ENCODE results near the gene AMPD3. TPM values are rescaled to one million over a fixed set of nuclear protein-coding genes. Genes with fewer than 3 reads are reported as not detected.

The AMPD3 gene
- polyA plus RNA-seq (11.1 to 12.5 TPM (median 11.2 TPM) in 3 replicates), polyA minus RNA-seq (15.9 to 20.6 TPM (median 16.8 TPM) in 3 replicates)
- polyA plus RNA-seq (2011; ENCODE audit: low read depth): 13.1 TPM
- 8.2 and 10.3 TPM in 2 replicates for polyA plus RNA-seq (2011; cell fraction: cytosol; rRNA removed)
- 21.1 and 23.1 TPM in 2 replicates for polyA plus RNA-seq (2011; cell fraction: nucleus; rRNA removed)
- polyA plus RNA-seq (2012; ENCODE audit: low replicate concordance): 8.3 and 15.0 TPM in 2 replicates
- polyA minus RNA-seq (2011; cell fraction: cytosol; rRNA and poly(A)+ RNA removed): 16.9 TPM
- 23.8 and 25.1 TPM in 2 replicates for polyA minus RNA-seq (2011; cell fraction: nucleus; rRNA and poly(A)+ RNA removed)

GRCh38 chr11:10454878-10455631 is at the start of gene AMPD3:
AMPD3 (plus strand) TSS chr11:10455264; CDS start chr11:10461520, 6,256 bp downstream.
- Histone ChIP-seq H4K20me1 (ENCODE audit: control insufficient read depth, extremely low read depth, insufficient read depth, low read length) (no peaks in the 10 kb centered on the region), H3K79me2 (ENCODE audit: control insufficient read depth, insufficient read depth, low read length) (peaks cover 36% of the 10 kb centered on the region), H3K4me3 (ENCODE audit: control insufficient read depth in 2 of 3, extremely low read depth in 1 of 3, insufficient read depth in 2 of 3, low read depth in 1 of 3, low read length in 3 of 3) (peak within 1 kb of the TSS; percentile 41 to 69 (median 59)), H3K27ac (ENCODE audit: control insufficient read depth, insufficient read depth, low read length) (peak within 1 kb of the TSS; percentile 99), H3K36me3 (ENCODE audit: control insufficient read depth in 2 of 2, extremely low read depth in 1 of 2, insufficient read depth in 2 of 2, low read length in 2 of 2) (peaks cover 0 to 4% of the 10 kb centered on the region in 2 experiments), H3K27me3 (ENCODE audit: control insufficient read depth, extremely low read depth, insufficient read depth, low read length) (no peaks in the 10 kb centered on the region), H3K9ac (ENCODE audit: control insufficient read depth, extremely low read depth, insufficient read depth, low read length) (peak within 1 kb of the TSS; percentile 95), H2AFZ (ENCODE audit: control insufficient read depth, low read length) (peak within 1 kb of the TSS; percentile 53), H3K9me3 (ENCODE audit: control insufficient read depth, low read depth, low read length) (no peaks in the 10 kb centered on the region), H3K4me2 (ENCODE audit: control insufficient read depth, extremely low read depth, insufficient read depth, low read depth, low read length) (peak within 1 kb of the TSS; percentile 96), H3K9me1 (ENCODE audit: control insufficient read depth, extremely low read depth, insufficient read depth, low read length) (no peaks in the 10 kb centered on the region), H3K4me1 (ENCODE audit: control insufficient read depth, extremely low read depth, insufficient read depth, low read length) (peaks cover 61% of the 10 kb centered on the region)
- peak; percentile 75 for FAIRE-seq
- dilution Hi-C loops (cut with MboI; ENCODE audit: extremely low pct_ligation_motif_present, low sequenced_read_pairs): no loop called here
- DNase-seq (ENCODE audit: low read depth, low spot score): peak; percentile 52
- TF ChIP-seq EZH2 (IDR thresholded peaks at IDR 0.05; ENCODE audit: low read length): no peak
- no peak for TF ChIP-seq CTCF (optimal IDR thresholded peaks at IDR 0.05 in 1 of 3, IDR thresholded peaks at IDR 0.05 in 1 of 3, conservative IDR thresholded peaks at IDR 0.05 in 1 of 3; ENCODE audit: extremely low read depth in 1 of 3, insufficient read depth in 2 of 3, low read length in 3 of 3)

GRCh38 chr11:10405865-10406592 is 49.0 kb upstream of the AMPD3 start:
- H3K9me3 ChIP-seq (ENCODE audit: control insufficient read depth, low read depth, low read length): no peaks in the 10 kb centered on the region
- dilution Hi-C loops (cut with MboI; ENCODE audit: extremely low pct_ligation_motif_present, low sequenced_read_pairs): no loop called here
- DNase-seq (ENCODE audit: low read depth, low spot score) (peak; percentile 58), FAIRE-seq (peak; percentile 94)
- no peaks in the 10 kb centered on the region for H3K27me3 ChIP-seq (ENCODE audit: control insufficient read depth, extremely low read depth, insufficient read depth, low read length)
- no peaks in the 10 kb centered on the region for H3K9me1 ChIP-seq (ENCODE audit: control insufficient read depth, extremely low read depth, insufficient read depth, low read length)
- H3K27ac ChIP-seq (ENCODE audit: control insufficient read depth, insufficient read depth, low read length): peak overlapping the region; percentile 56
- peaks cover 19% of the 10 kb centered on the region for H3K4me1 ChIP-seq (ENCODE audit: control insufficient read depth, extremely low read depth, insufficient read depth, low read length)
- H3K36me3 ChIP-seq (ENCODE audit: control insufficient read depth in 2 of 2, extremely low read depth in 1 of 2, insufficient read depth in 2 of 2, low read length in 2 of 2): no peaks in the 10 kb centered on the region
- no peak overlapping the region for H2AFZ ChIP-seq (ENCODE audit: control insufficient read depth, low read length)
- H3K79me2 ChIP-seq (ENCODE audit: control insufficient read depth, insufficient read depth, low read length): no peaks in the 10 kb centered on the region
- no peak for TF ChIP-seq EZH2 (IDR thresholded peaks at IDR 0.05; ENCODE audit: low read length)
- peak; percentile 69 to 79 (median 78) for TF ChIP-seq CTCF (optimal IDR thresholded peaks at IDR 0.05 in 1 of 3, IDR thresholded peaks at IDR 0.05 in 1 of 3, conservative IDR thresholded peaks at IDR 0.05 in 1 of 3; ENCODE audit: extremely low read depth in 1 of 3, insufficient read depth in 2 of 3, low read length in 3 of 3)
- H4K20me1 ChIP-seq (ENCODE audit: control insufficient read depth, extremely low read depth, insufficient read depth, low read length): no peaks in the 10 kb centered on the region
- no peak overlapping the region for H3K9ac ChIP-seq (ENCODE audit: control insufficient read depth, extremely low read depth, insufficient read depth, low read length)
- peak overlapping the region; percentile 9 for H3K4me2 ChIP-seq (ENCODE audit: control insufficient read depth, extremely low read depth, insufficient read depth, low read depth, low read length)
- H3K4me3 ChIP-seq (ENCODE audit: control insufficient read depth in 2 of 3, extremely low read depth in 1 of 3, insufficient read depth in 2 of 3, low read depth in 1 of 3, low read length in 3 of 3): no peak overlapping the region

Data from keratinocyte (primary cell).